GM06990 (cell line): ENCODE results near the gene RRP9.

Source experiments
- DNase-seq: peaks from one replicate; pipeline ENCODE4 v3.0.0-alpha.2; 2011; ENCODE audit not compliant: insufficient read length; ENCODE audit errors: extremely low read depth
- H3K27me3 ChIP-seq: replicated peaks from 2 replicates; pipeline ENCODE4 v1.6.0; 2011; ENCODE audit warnings: low read length; ENCODE audit not compliant: control insufficient read depth, insufficient read depth
- H3K36me3 ChIP-seq: 2 replicates; pipeline ENCODE4 v1.5.1; 2011; ENCODE audit warnings: low read length; ENCODE audit not compliant: control insufficient read depth, insufficient read depth
- H3K4me3 ChIP-seq: replicated peaks from 2 replicates; pipeline ENCODE4 v1.5.1; 2011; ENCODE audit warnings: low read depth, mild to moderate bottlenecking, control low read depth, low read length
- CTCF ChIP-seq: IDR thresholded peaks from 2 replicates; pipeline ENCODE4 v1.5.1; 2011; ENCODE audit warnings: low read length, control low read depth, mild to moderate bottlenecking, inconsistent platforms; ENCODE audit not compliant: insufficient read depth, poor library complexity, severe bottlenecking

The RRP9 gene

GRCh38 chr3:51985063-51985462 lies 43.4 kb upstream of the RRP9 start:
- no peak for TF ChIP-seq CTCF
- DNase-seq, result no peak
- no peak overlapping the region for H3K4me3 ChIP-seq
- no peaks in the 10 kb centered on the region for H3K27me3 ChIP-seq
- H3K36me3 ChIP-seq, result no peaks in the 10 kb centered on the region

DNA sequence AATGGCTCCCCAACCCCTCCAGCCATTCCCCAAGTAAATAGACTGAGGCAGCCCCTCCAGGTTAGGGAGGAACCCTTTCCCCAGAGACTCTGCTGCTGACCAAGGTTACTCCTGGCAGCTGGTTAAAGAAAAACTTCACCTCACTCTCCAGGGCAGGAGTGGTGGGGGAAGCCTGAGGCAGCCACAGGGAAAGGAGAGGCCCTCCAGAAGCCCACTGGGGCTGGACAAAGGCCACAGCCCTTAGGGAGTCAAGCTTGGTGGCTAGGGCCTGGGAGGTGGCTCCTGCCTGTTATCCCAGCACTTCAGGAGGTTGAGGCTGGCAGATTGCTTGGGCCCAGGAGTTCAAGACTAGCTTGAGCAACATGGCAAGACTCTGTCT lies 42.6 kb upstream of the RRP9 start:
- TF ChIP-seq CTCF, result no peak
- no peak overlapping the region for H3K4me3 ChIP-seq

GRCh38 chr3:51983578-51984268 lies 42.0 kb upstream of the RRP9 start:
- no peak for DNase-seq
- TF ChIP-seq CTCF, result no peak
- no peaks in the 10 kb centered on the region for H3K36me3 ChIP-seq
- H3K27me3 ChIP-seq, result no peaks in the 10 kb centered on the region
- peak overlapping the region; percentile 62 for H3K4me3 ChIP-seq

More for the DNA sequence above, 42.6 kb upstream of the RRP9 start:
- Histone ChIP-seq H3K36me3 (no peaks in the 10 kb centered on the region), H3K27me3 (no peaks in the 10 kb centered on the region)
- DNase-seq, result no peak

- no peaks in the 10 kb centered on the region for H3K27me3 ChIP-seq
- H3K4me3 ChIP-seq, result peak within 1 kb of the TSS; percentile 62
- H3K36me3 ChIP-seq, result no peaks in the 10 kb centered on the region
- no peak for TF ChIP-seq CTCF
- DNase-seq, result peak; percentile 92
Observed at GRCh38 chr3:51982838-51983577, 41.3 kb upstream of the RRP9 start, which contains the start of gene ACY1. Gene ACY1 (plus strand): TSS chr3:51983535. CDS start chr3:51984065, 530 bp downstream.

DNA sequence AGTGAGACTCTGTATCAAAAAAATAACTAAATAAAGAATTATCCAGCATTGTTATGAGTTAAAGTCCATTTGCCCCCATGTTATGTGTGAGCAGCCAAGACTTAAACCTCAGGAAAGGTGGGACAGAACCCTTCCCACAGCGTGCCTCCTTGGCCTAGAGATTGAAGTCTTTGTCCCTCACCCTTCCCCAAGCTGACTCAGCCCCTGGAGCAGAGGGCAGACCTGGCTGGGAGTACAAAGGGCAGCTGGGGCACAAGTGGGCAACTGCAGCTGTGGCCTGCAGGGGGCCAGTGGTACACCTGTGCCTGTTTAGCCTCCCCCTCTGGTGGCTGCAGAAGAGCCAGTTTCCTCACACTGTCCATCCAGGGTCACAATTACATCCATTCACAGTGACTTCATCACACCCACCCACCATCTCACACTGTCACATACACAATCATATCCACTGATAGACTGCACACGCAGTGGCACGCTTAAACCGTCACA lies 40.7 kb upstream of the RRP9 start:
- H3K36me3 ChIP-seq, result no peaks in the 10 kb centered on the region
- peak; percentile 79 for TF ChIP-seq CTCF
- no peak for DNase-seq
- no peaks in the 10 kb centered on the region for H3K27me3 ChIP-seq
- H3K4me3 ChIP-seq, result peak overlapping the region; percentile 62
